A549 (cell line): ENCODE measurements around the gene PPM1J. TPM values are rescaled to one million over a fixed set of nuclear protein-coding genes. Genes with fewer than 3 reads are reported as not detected.

Experiments
- ATAC-seq, 2 experiments: fragments of 200-7000 bp in 1 of 2; fragments of >200 bp in 1 of 2; cut with Nextera tagmentation in 1 of 2; cut with Tn5 transposase in 1 of 2; 3 replicates each; pipeline versions ENCODE4 v1.8.0 to v1.9.1; 2018 to 2020; ENCODE audit warnings: mild to moderate bottlenecking in 1 of 2, moderate library complexity in 1 of 2
- CTCF ChIA-PET: fragments of 300-600 bp; sonication (Branson Sonifier 250); formaldehyde crosslinking; extraction: SDS; loops from one replicate; lab custom pipeline; 2021; ENCODE audit warnings: antibody characterized with exemption, inconsistent platforms; lab: Yijun Ruan, JAX
- POLR2A ChIA-PET: fragments of 350-600 bp; formaldehyde crosslinking; extraction: SDS; loops from one replicate; lab custom pipeline; 2021; ENCODE audit warnings: antibody characterized with exemption, inconsistent platforms; lab: Yijun Ruan, JAX
- DNase-seq, 2 experiments: peaks; one replicate each; pipeline versions ENCODE4 v3.0.0 to v3.0.0-alpha.2; 2011 to 2016; ENCODE audit warnings: low read depth in 1 of 2, low spot score in 1 of 2
- FAIRE-seq: peaks from 2 replicates; lab custom pipeline; 2011; peaks lifted over from hg19 to GRCh38; lab: Jason Lieb, UNC
- H3K27ac ChIP-seq, 2 experiments: fragments of >200 bp; sonication (Bioruptor Twin); formaldehyde crosslinking; 3 replicates each; pipeline ENCODE4 v1.5.1; 2016 to 2017
- H3K4me1 ChIP-seq: fragments of >200 bp; sonication (Bioruptor Twin); formaldehyde crosslinking; 3 replicates; pipeline ENCODE4 v1.6.1; 2016
- H3K4me2 ChIP-seq: fragments of >200 bp; sonication (Bioruptor Twin); formaldehyde crosslinking; 3 replicates; pipeline ENCODE4 v1.6.1; 2016
- H3K4me3 ChIP-seq: fragments of >200 bp; sonication (Bioruptor Twin); formaldehyde crosslinking; 3 replicates; pipeline ENCODE4 v1.5.1; 2016
- H3K9me3 ChIP-seq: fragments of >200 bp; sonication (Bioruptor Twin); formaldehyde crosslinking; 3 replicates; pipeline ENCODE4 v1.6.1; 2016
- BCL3 ChIP-seq: fragments of >200 bp; sonication (Bioruptor Twin); formaldehyde crosslinking; IDR thresholded peaks from 3 replicates; pipeline ENCODE4 v1.6.1; 2016
- CEBPB ChIP-seq, 2 experiments: fragments of >200 bp in 1 of 2; sonication (Bioruptor Twin) in 1 of 2; formaldehyde crosslinking in 1 of 2; IDR thresholded peaks; 2 replicates each; pipeline ENCODE4 v1.6.1; 2012 to 2016
- CTCF ChIP-seq: fragments of >200 bp; sonication (Bioruptor Twin); formaldehyde crosslinking; IDR thresholded peaks from 3 replicates; pipeline ENCODE4 v1.5.1; 2016
- FOSB ChIP-seq: fragments of 250-450 bp; sonication (Bioruptor Pico); IDR thresholded peaks from 2 replicates; pipeline ENCODE4 v1.5.0; 2020; ENCODE audit warnings: mild to moderate bottlenecking, moderate library complexity
- GATA3 ChIP-seq: IDR thresholded peaks from 2 replicates; pipeline ENCODE4 v1.6.1; 2012; ENCODE audit warnings: borderline replicate concordance
- HOXA7 ChIP-seq: fragments of 250-450 bp; sonication (Bioruptor Pico); IDR thresholded peaks from 2 replicates; pipeline ENCODE4 v1.5.0; 2020; ENCODE audit warnings: mild to moderate bottlenecking, moderate library complexity
- JUN ChIP-seq, 2 experiments: fragments of >200 bp; sonication (Bioruptor Twin); formaldehyde crosslinking; IDR thresholded peaks; 2 replicates in 1 of 2; 3 replicates in 1 of 2; pipeline ENCODE4 v1.6.1; 2016 to 2017
- JUNB ChIP-seq: fragments of >200 bp; sonication (Bioruptor Twin); formaldehyde crosslinking; IDR thresholded peaks from 2 replicates; pipeline ENCODE4 v1.6.1; 2016
- KDM1A ChIP-seq: fragments of 200-600 bp; sonication (generic); IDR thresholded peaks from 2 replicates; pipeline ENCODE4 v1.6.1; 2016; ENCODE audit warnings: low read depth, mild to moderate bottlenecking
- MAFK ChIP-seq: fragments of 450-650 bp; IDR thresholded peaks from 2 replicates; pipeline ENCODE4 v1.6.1; 2014; ENCODE audit not compliant: partially characterized antibody
- MYC ChIP-seq: IDR thresholded peaks from 2 replicates; pipeline ENCODE4 v1.6.1; 2012; ENCODE audit warnings: mild to moderate bottlenecking, inconsistent platforms, low read length, improper control_type of control experiment, borderline replicate concordance
- NFE2L2 ChIP-seq: fragments of 150-350 bp; conservative IDR thresholded peaks from 2 replicates; pipeline ENCODE4 v1.6.1; 2014; ENCODE audit warnings: low read length
- NPAS2 ChIP-seq: fragments of 250-450 bp; sonication (Bioruptor Pico); IDR thresholded peaks from 2 replicates; pipeline ENCODE4 v1.8.0; 2022; ENCODE audit warnings: mild to moderate bottlenecking, moderate library complexity, borderline replicate concordance
- NR3C1 ChIP-seq: fragments of >200 bp; sonication (Bioruptor Twin); formaldehyde crosslinking; IDR thresholded peaks from 3 replicates; pipeline ENCODE4 v1.6.1; 2017
- POLR2AphosphoS2 ChIP-seq: conservative IDR thresholded peaks from 2 replicates; pipeline ENCODE4 v1.6.1; 2012; ENCODE audit warnings: low read length, improper control_type of control experiment, inconsistent platforms
- RFX5 ChIP-seq: fragments of 450-650 bp; IDR thresholded peaks from 2 replicates; pipeline ENCODE4 v1.7.1; 2014; ENCODE audit warnings: antibody characterized with exemption, mild to moderate bottlenecking, moderate library complexity
- SMC3 ChIP-seq: fragments of >200 bp; sonication (Bioruptor Twin); formaldehyde crosslinking; IDR thresholded peaks from 3 replicates; pipeline ENCODE4 v1.6.1; 2018; ENCODE audit warnings: inconsistent platforms
- TFCP2L1 ChIP-seq: fragments of 250-450 bp; sonication (Bioruptor Pico); IDR thresholded peaks from 2 replicates; pipeline ENCODE4 v1.5.0; 2021; ENCODE audit warnings: mild to moderate bottlenecking
- USF2 ChIP-seq: fragments of 450-650 bp; IDR thresholded peaks from 2 replicates; pipeline ENCODE4 v1.6.1; 2014; ENCODE audit warnings: antibody characterized with exemption
- ZFP36 ChIP-seq: fragments of 450-650 bp; IDR thresholded peaks from 2 replicates; pipeline ENCODE4 v1.6.1; 2014; ENCODE audit warnings: borderline replicate concordance; ENCODE audit not compliant: partially characterized antibody
- WGBS: methylation state at CpG from one replicate; pipeline ENCODE4 v1.1.6; 2017; ENCODE audit errors: missing lambda C conversion rate; 5-methylcytosine and 5-hydroxymethylcytosine counted together
- polyA plus RNA-seq, 4 experiments: library from polyadenylated mRNA; depleted of rRNA in 3 of 4; stranded (reverse); fragments of >200 nt; fragmentation: RNase III in 1 of 4; extraction: RNeasy Plus Mini Kit Qiagen cat#74134 plus additional on column Dnase treatment in 1 of 4; gene quantifications; 2 replicates in 3 of 4; 3 replicates in 1 of 4; pipeline ENCODE4 v1.2.3, GENCODE V29; 2011 to 2017
- TF ChIP-seq, protein P1 (sequence below): fragments of 250-450 bp; sonication (Bioruptor Pico); IDR thresholded peaks from 2 replicates; pipeline ENCODE4 v1.5.0; 2021; ENCODE audit warnings: mild to moderate bottlenecking, moderate library complexity, borderline replicate concordance

The PPM1J gene
- polyA plus RNA-seq, 2 of the 4 experiments (the other 2 are of a cell fraction) = 0.32 to 0.62 TPM

- TF ChIP-seq MAFK (no peak), NR3C1 (no peak), POLR2AphosphoS2 (no peak; the same call in 1 of the 2 replicates), BCL3 (no peak), JUN (IDR thresholded peaks at IDR 0.05) (peak in 1 of 2 experiments; percentile 44; a peak in 1 of 5 replicates)
These were observed 40.6 kb downstream of the PPM1J start, which contains the start of gene MOV10 (continued) for GRCh38 chr1:112674440-112674985.

- peak overlapping the region; percentile 92 for H3K4me3 ChIP-seq
- DNase-seq (peak; percentile 14 to 45), FAIRE-seq (no peak), ATAC-seq (peak; percentile 67 to 68)
- POLR2A ChIA-PET = interaction anchor here (0.6 to 1.8 kb wide), 10 partner anchors 26 to 283 kb away, joined by 3 to 9 read pairs (median 4); partner anchors contain the start of genes RHOC and ST7L
- H3K4me2 ChIP-seq = peak overlapping the region; percentile 69
- H3K4me1 ChIP-seq = peaks cover 11% of the 10 kb centered on the region; the same call in 2 of the 3 replicates
- peak overlapping the region; percentile 94 to 97 for H3K27ac ChIP-seq
- CTCF ChIA-PET = interaction anchor here (0.6 to 3.8 kb wide), 19 partner anchors 9 to 283 kb away, joined by 3 to 13 read pairs (median 4); partner anchors contain the start of genes CAPZA1 and PPM1J
- no peaks in the 10 kb centered on the region for H3K9me3 ChIP-seq
- peak; percentile 77; the same call in 1 of the 2 replicates for TF ChIP-seq HOXA7 (CRISPR knock-in tag)
- TF ChIP-seq SMC3 = peak; percentile 19; the same call in 1 of the 3 replicates
- peak; percentile 25; the same call in 1 of the 3 replicates for TF ChIP-seq CTCF
- peak; percentile 78; the same call in 1 of the 2 replicates for TF ChIP-seq FOSB
- no peak for TF ChIP-seq RFX5
- TF ChIP-seq TFCP2L1 (CRISPR knock-in tag) = no peak
- 6% methylated on average over 18 of the region's 18 CpGs for WGBS
These were observed 41.3 kb downstream of the PPM1J start for GRCh38 chr1:112673592-112674439.

GRCh38 chr1:112672842-112673241 lies 42.3 kb downstream of the PPM1J start:
- WGBS = 90% methylated on average over 1 of the region's 1 CpG
- CTCF ChIA-PET = interaction anchor here (0.7 to 2.2 kb wide), 8 partner anchors 8 to 282 kb away, joined by 3 to 11 read pairs (median 4); no protein-coding TSS in a partner anchor
- POLR2A ChIA-PET = interaction anchor here (1.1 kb wide), 1 partner anchor 32 kb away, joined by 4 read pairs; no protein-coding TSS in a partner anchor

GRCh38 chr1:112672009-112672408 lies 43.1 kb downstream of the PPM1J start:
- H3K4me2 ChIP-seq = no peak overlapping the region
- no peak overlapping the region for H3K27ac ChIP-seq
- no peaks in the 10 kb centered on the region for H3K9me3 ChIP-seq
- no peak overlapping the region for H3K4me3 ChIP-seq
- ChIA-PET POLR2A (no interaction called here), CTCF (interaction anchor here (0.8 to 2.2 kb wide), 3 partner anchors 36 to 281 kb away, joined by 3 to 10 read pairs (median 5); partner anchors contain the start of gene PPM1J)
- FAIRE-seq (no peak), DNase-seq (no peak), ATAC-seq (no peak)
- 81% methylated on average over 2 of the region's 2 CpGs for WGBS
- H3K4me1 ChIP-seq = peaks cover 11% of the 10 kb centered on the region; the same call in 2 of the 3 replicates
- TF ChIP-seq NPAS2 (CRISPR knock-in tag) = no peak
- no peak for TF ChIP-seq TFCP2L1 (CRISPR knock-in tag)
- TF ChIP-seq USF2 = no peak
- no peak for TF ChIP-seq NR3C1
- no peak for TF ChIP-seq CEBPB (IDR thresholded peaks at IDR 0.05)
- no peak for TF ChIP-seq GATA3
- no peak for TF ChIP-seq NFE2L2
- TF ChIP-seq ZFP36 = no peak
- TF ChIP-seq BCL3 = no peak
- no peak for TF ChIP-seq MYC
- TF ChIP-seq KDM1A = no peak
- no peak for TF ChIP-seq FOSB
- TF ChIP-seq, protein P1, sequence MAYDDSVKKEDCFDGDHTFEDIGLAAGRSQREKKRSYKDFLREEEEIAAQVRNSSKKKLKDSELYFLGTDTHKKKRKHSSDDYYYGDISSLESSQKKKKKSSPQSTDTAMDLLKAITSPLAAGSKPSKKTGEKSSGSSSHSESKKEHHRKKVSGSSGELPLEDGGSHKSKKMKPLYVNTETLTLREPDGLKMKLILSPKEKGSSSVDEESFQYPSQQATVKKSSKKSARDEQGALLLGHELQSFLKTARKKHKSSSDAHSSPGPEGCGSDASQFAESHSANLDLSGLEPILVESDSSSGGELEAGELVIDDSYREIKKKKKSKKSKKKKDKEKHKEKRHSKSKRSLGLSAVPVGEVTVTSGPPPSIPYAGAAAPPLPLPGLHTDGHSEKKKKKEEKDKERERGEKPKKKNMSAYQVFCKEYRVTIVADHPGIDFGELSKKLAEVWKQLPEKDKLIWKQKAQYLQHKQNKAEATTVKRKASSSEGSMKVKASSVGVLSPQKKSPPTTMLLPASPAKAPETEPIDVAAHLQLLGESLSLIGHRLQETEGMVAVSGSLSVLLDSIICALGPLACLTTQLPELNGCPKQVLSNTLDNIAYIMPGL (CRISPR knock-in tag) = no peak

More at GRCh38 chr1:112672842-112673241, 42.3 kb downstream of the PPM1J start:
- Histone ChIP-seq H3K9me3 (no peaks in the 10 kb centered on the region), H3K4me3 (no peak overlapping the region), H3K27ac (no peak overlapping the region), H3K4me2 (no peak overlapping the region), H3K4me1 (peaks cover 11% of the 10 kb centered on the region; the same call in 2 of the 3 replicates)
- FAIRE-seq = no peak
- TF ChIP-seq POLR2AphosphoS2 = 0 out of 2 replicates have a peak, but pooled peaks have one; percentile 26
- no peak for TF ChIP-seq JUNB
- no peak for DNase-seq
- no peak for ATAC-seq
